CD14-positive monocyte (primary cell): Measurements from ENCODE around the gene CSH2. TPM values are rescaled to one million over a fixed set of nuclear protein-coding genes. Genes with fewer than 3 reads are reported as not detected.

Experiments
- DNase-seq, 3 donors: peaks; one replicate each; pipeline ENCODE4 v3.0.0-alpha.2; 2011 to 2022
- H2AFZ ChIP-seq: 2 replicates; pipeline ENCODE4 v1.6.0; 2012; ENCODE audit warnings: mild to moderate bottlenecking, low read depth, low read length, inconsistent platforms; ENCODE audit not compliant: insufficient read depth, poor library complexity, severe bottlenecking
- H3K27ac ChIP-seq, 2 donors: 1 replicate in 1 of 2; 2 replicates in 1 of 2; pipeline ENCODE4 v1.5.1; 2012 to 2013; ENCODE audit warnings: low read length in 2 of 2, control low read depth in 1 of 2, inconsistent platforms in 1 of 2, low read depth in 1 of 2, mild to moderate bottlenecking in 1 of 2
- H3K27me3 ChIP-seq, 2 donors: one replicate each; pipeline versions ENCODE4 v1.6.0 to v1.6.1; 2011 to 2013; ENCODE audit warnings: low read length in 2 of 2; ENCODE audit not compliant: control insufficient read depth in 2 of 2, insufficient read depth in 2 of 2
- H3K36me3 ChIP-seq, 2 donors: replicated peaks in 1 of 2; 1 replicate in 1 of 2; 2 replicates in 1 of 2; pipeline versions ENCODE4 v1.5.1 to v1.6.1; 2012 to 2013; ENCODE audit warnings: low read length in 2 of 2, control low read depth in 1 of 2, inconsistent platforms in 1 of 2, mild to moderate bottlenecking in 1 of 2; ENCODE audit not compliant: insufficient read depth in 2 of 2, control insufficient read depth in 1 of 2
- H3K4me1 ChIP-seq, 2 donors: 1 replicate in 1 of 2; 2 replicates in 1 of 2; pipeline versions ENCODE4 v1.5.1 to v1.6.1; 2012 to 2013; ENCODE audit warnings: low read length in 2 of 2, control low read depth in 1 of 2, inconsistent platforms in 1 of 2, mild to moderate bottlenecking in 1 of 2, moderate library complexity in 1 of 2; ENCODE audit not compliant: insufficient read depth in 2 of 2, control insufficient read depth in 1 of 2
- H3K4me2 ChIP-seq: replicated peaks from 2 replicates; pipeline ENCODE3; 2012; ENCODE audit warnings: low read length, moderate library complexity, mild to moderate bottlenecking; ENCODE audit not compliant: poor library complexity, severe bottlenecking; ENCODE audit errors: extremely low read depth
- H3K4me3 ChIP-seq, 3 experiments: fragments of 200-600 bp in 1 of 3; sonication (generic) in 1 of 3; replicated peaks in 1 of 3; 1 replicate in 2 of 3; 2 replicates in 1 of 3; pipeline ENCODE4 v1.5.1; 2011 to 2013; ENCODE audit warnings: low read length in 3 of 3, mild to moderate bottlenecking in 3 of 3, control low read depth in 2 of 3, low read depth in 2 of 3, inconsistent platforms in 1 of 3, moderate library complexity in 1 of 3
- H3K79me2 ChIP-seq: 2 replicates; pipeline ENCODE4 v1.6.0; 2012; ENCODE audit warnings: mild to moderate bottlenecking, control low read depth, inconsistent platforms, low read length, moderate library complexity; ENCODE audit not compliant: insufficient read depth
- H3K9ac ChIP-seq: 2 replicates; pipeline ENCODE4 v1.6.0; 2017; ENCODE audit warnings: low read length, mild to moderate bottlenecking; ENCODE audit not compliant: insufficient read depth, poor library complexity, severe bottlenecking
- H3K9me3 ChIP-seq, 2 donors: replicated peaks in 1 of 2; 1 replicate in 1 of 2; 2 replicates in 1 of 2; pipeline versions ENCODE4 v1.5.1 to v1.6.1; 2012 to 2013; ENCODE audit warnings: low read length in 2 of 2, control low read depth in 1 of 2; ENCODE audit not compliant: control insufficient read depth in 1 of 2, insufficient read depth in 1 of 2
- H4K20me1 ChIP-seq: 2 replicates; pipeline ENCODE4 v1.6.0; 2012; ENCODE audit warnings: mild to moderate bottlenecking, low read length, control low read depth, moderate library complexity; ENCODE audit not compliant: insufficient read depth
- H3K27ac Mint-ChIP-seq, 7 donors: one replicate each; pipeline ENCODE4 v1.8.0; 2020; ENCODE audit warnings: mild to moderate bottlenecking in 7 of 7, mixed read lengths in 7 of 7, moderate library complexity in 6 of 7, inconsistent platforms in 2 of 7
- H3K27me3 Mint-ChIP-seq, 3 donors: one replicate each; pipeline ENCODE4 v1.8.0; 2021 to 2022; ENCODE audit warnings: low read depth in 3 of 3, mild to moderate bottlenecking in 3 of 3, mixed read lengths in 3 of 3, moderate library complexity in 3 of 3, inconsistent platforms in 1 of 3
- H3K36me3 Mint-ChIP-seq, 2 donors: one replicate each; pipeline ENCODE4 v1.8.0; 2020; ENCODE audit warnings: mixed read lengths in 2 of 2, inconsistent platforms in 1 of 2, mild to moderate bottlenecking in 1 of 2
- H3K4me1 Mint-ChIP-seq: one replicate; pipeline ENCODE4 v1.8.0; 2020; ENCODE audit warnings: mild to moderate bottlenecking, mixed read lengths
- H3K4me3 Mint-ChIP-seq, 2 donors: one replicate each; pipeline ENCODE4 v1.8.0; 2020; ENCODE audit warnings: mild to moderate bottlenecking in 2 of 2, mixed read lengths in 2 of 2, moderate library complexity in 1 of 2
- H3K9me3 Mint-ChIP-seq, 7 donors: one replicate each; pipeline ENCODE4 v1.8.0; 2020 to 2022; ENCODE audit warnings: mixed read lengths in 7 of 7, mild to moderate bottlenecking in 6 of 7, moderate library complexity in 6 of 7, inconsistent platforms in 2 of 7
- CTCF ChIP-seq: fragments of 200-600 bp; IDR thresholded peaks from one replicate; pipeline ENCODE4 v1.8.0; 2022; ENCODE audit warnings: antibody characterized with exemption, mild to moderate bottlenecking
- WGBS: methylation state at CpG from one replicate; pipeline ENCODE4 v1.1.5; 2013; ENCODE audit warnings: missing lambda C conversion rate; ENCODE audit not compliant: insufficient coverage; 5-methylcytosine and 5-hydroxymethylcytosine counted together
- intact Hi-C, 2 donors: fragments of 100-400 bp; cut with micrococcal nuclease; formaldehyde crosslinking; loops; one replicate each; pipeline versions ENCODE4 v1.15.0 to v1.15.1; 2023
- polyA plus RNA-seq, 3 donors: library from polyadenylated mRNA; depleted of rRNA in 1 of 3; unstranded in 2 of 3; stranded (reverse) in 1 of 3; fragments of 300-500 nt in 2 of 3; fragments of >200 nt in 1 of 3; fragmentation: Illumina TruSeq in 2 of 3; gene quantifications; 1 replicate in 2 of 3; 2 replicates in 1 of 3; pipeline ENCODE4 v1.2.3, GENCODE V29; 2012 to 2021

The CSH2 gene
- polyA plus RNA-seq, 3 donors: not detected

GRCh38 chr17:63848834-63849689 lies 24.4 kb downstream of the CSH2 start:
- Histone ChIP-seq H2AFZ (peak overlapping the region; percentile 76), H3K9ac (peak overlapping the region; percentile 49), H3K9me3 (peaks cover 0 to 6% of the 10 kb centered on the region in 2 donors), H3K4me1 (peaks cover 8 to 11% of the 10 kb centered on the region in 2 donors), H3K36me3 (no peaks in the 10 kb centered on the region), H3K27me3 (no peaks in the 10 kb centered on the region), H3K79me2 (no peaks in the 10 kb centered on the region), H4K20me1 (no peaks in the 10 kb centered on the region), H3K4me2 (peak overlapping the region; percentile 60), H3K4me3 (peak overlapping the region in 2 of 3 experiments; percentile 26 to 49), H3K27ac (peak overlapping the region; percentile 45 to 65)
- 22% methylated on average over 82 of the region's 82 CpGs for WGBS
- intact Hi-C loops: no loop called here
- peaks cover 12% of the 10 kb centered on the region for H3K4me1 Mint-ChIP-seq
- peak; percentile 93 to 94 (median 94) for DNase-seq
- peak overlapping the region; percentile 68 to 96 for H3K4me3 Mint-ChIP-seq
- peaks cover 3 to 14% (median 10%) of the 10 kb centered on the region in 7 donors for H3K9me3 Mint-ChIP-seq
- H3K27me3 Mint-ChIP-seq: peaks cover 4 to 10% (median 5%) of the 10 kb centered on the region in 3 donors
- H3K36me3 Mint-ChIP-seq: peaks cover 0 to 11% of the 10 kb centered on the region in 2 donors
- H3K27ac Mint-ChIP-seq: peak overlapping the region; percentile 89 to 100 (median 99)
- peak; percentile 80 for TF ChIP-seq CTCF

DNA sequence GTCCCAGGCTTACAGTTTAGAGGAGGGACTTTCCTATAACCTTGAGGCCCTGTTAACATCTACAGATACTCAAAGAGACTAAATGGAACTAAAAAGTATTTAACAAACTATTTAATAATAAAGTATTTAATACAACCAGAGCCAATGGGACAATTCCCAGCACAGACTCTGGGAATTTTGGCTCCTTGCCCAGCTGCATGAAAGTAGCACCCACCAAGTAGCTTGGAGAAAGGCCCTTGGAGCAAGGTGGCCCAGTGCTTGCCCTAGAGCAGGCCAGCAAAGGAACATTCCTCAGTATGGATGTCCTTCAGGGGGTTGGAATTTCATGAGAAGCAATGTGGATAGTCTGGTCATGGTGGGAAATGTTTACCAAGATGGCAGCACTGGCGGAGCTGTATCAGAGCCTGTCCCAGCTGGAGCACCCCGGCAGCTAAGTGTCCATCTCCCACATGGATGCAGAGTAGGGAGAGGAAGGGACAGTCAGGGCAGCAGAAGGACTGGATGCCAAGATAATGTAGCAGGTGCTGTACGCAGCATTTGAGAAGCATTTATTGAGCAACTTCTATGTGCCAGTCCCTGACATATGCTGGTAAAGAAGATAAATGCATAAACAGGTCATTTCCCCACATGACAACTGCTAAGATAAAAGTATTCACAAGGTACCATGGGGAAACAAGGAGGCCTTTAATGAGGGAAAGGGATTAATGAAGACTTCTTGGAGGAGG lies 25.8 kb downstream of the CSH2 start:
- H3K4me3 ChIP-seq: no peak overlapping the region
- no peak for TF ChIP-seq CTCF
- peaks cover 22% of the 10 kb centered on the region for H3K4me1 Mint-ChIP-seq
- intact Hi-C loops: no loop called here
- peak overlapping the region in 1 of 7 donors; percentile 53 for H3K27ac Mint-ChIP-seq
- DNase-seq: no peak
- H3K9me3 ChIP-seq: peaks cover 0 to 6% of the 10 kb centered on the region in 2 donors
- H3K4me1 ChIP-seq: peaks cover 18% of the 10 kb centered on the region in 2 donors
- peaks cover 4 to 7% (median 5%) of the 10 kb centered on the region in 3 donors for H3K27me3 Mint-ChIP-seq
- H3K36me3 Mint-ChIP-seq: peaks cover 0 to 11% of the 10 kb centered on the region in 2 donors
- no peak overlapping the region for H3K4me2 ChIP-seq
- no peak overlapping the region for H3K27ac ChIP-seq
- H3K4me3 Mint-ChIP-seq: no peak overlapping the region
- H4K20me1 ChIP-seq: no peaks in the 10 kb centered on the region
- H3K9me3 Mint-ChIP-seq: peaks cover 3 to 14% (median 10%) of the 10 kb centered on the region in 7 donors
- no peaks in the 10 kb centered on the region for H3K79me2 ChIP-seq
- H3K9ac ChIP-seq: no peak overlapping the region
- H3K27me3 ChIP-seq: no peaks in the 10 kb centered on the region
- WGBS: 50% methylated on average over 2 of the region's 3 CpGs
- no peaks in the 10 kb centered on the region for H3K36me3 ChIP-seq
- H2AFZ ChIP-seq: no peak overlapping the region
